ENCODE data around the gene FASN.

Gene FASN

DNA sequence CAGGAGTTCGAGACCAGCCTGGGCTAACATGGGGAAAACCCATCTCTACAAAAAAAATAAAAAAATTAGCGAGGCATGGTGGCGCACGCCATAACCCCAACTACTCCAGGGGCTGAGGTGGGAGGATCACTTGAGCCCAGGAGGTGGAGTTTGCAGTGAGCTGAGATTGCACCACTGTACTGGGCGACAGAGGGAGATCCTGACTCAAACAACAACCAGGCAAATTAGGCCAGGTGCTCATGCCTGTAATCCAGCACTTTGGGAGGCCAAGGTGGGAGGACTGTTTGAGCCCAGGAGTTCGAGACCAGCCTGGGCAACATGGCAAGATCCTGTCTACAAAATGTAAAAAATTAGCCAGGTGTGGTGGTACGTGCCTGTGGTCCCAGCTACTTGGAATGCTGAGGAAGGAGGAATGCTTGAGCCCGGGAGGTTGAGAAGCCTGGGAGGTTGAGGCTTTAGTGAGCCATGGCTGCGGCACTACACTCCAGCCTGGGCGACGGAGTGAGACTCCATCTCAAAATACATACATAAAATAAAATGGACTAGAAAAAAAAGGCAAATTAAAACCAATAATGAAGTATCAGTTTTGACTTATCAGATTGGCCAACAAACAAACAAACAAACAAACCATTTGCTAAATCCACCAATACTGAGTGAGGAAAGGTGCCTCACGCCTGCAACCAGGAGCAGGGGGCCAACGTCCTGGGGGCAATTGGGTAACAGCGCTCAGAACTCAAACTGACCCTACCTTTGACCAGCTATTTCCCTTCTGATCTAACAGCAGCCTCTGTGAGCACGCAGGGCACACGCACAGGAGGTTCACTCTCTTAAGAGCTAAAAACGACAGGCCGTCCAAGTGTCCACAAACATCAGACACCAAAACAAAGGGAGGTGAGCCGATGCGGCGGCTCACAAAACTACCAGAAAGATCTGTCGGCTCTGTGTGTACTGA is 19.4 kb upstream of the FASN start:
- no peak for DNase-seq

DNA sequence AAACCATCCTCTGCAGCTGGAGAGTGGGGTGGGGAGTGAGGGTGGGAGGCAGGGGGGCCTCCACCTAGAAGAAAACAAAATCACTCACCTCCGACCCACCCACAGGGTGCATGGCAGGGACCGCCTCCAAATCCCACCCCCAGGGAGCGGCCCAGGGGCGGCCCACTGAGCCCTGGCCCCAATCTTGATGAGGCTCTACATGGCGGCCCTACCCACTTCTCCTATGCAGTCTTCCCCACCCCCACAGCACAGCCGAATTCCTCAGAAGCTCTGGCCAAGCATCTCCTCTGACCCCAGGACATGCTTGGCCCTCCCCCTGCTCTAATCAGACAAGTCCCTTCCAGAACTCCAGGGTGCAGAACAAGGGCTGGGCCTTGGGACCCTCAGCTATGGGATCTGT is 18.2 kb upstream of the FASN start:
- DNase-seq: no peak

DNA sequence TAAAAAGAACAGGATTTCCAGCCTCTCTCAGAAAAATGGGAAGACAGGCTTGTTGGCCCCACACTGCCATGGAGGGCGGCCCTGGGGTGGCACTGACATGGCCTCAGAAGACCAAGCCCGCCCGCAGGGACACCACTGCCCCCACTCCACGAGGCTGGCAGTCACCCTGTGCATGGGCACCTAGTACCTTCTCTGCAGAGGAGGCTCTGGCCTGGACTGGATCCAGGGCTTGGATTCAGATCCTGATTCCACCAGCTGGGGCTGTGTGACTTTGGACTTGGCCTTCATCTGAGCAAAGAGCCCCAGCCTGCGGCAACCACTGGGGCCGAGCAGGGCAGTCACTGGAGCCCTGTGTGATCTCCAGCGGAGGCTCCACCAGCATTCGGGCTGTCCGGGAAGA is 16.8 kb upstream of the FASN start:
- DNase-seq: no peak

DNA sequence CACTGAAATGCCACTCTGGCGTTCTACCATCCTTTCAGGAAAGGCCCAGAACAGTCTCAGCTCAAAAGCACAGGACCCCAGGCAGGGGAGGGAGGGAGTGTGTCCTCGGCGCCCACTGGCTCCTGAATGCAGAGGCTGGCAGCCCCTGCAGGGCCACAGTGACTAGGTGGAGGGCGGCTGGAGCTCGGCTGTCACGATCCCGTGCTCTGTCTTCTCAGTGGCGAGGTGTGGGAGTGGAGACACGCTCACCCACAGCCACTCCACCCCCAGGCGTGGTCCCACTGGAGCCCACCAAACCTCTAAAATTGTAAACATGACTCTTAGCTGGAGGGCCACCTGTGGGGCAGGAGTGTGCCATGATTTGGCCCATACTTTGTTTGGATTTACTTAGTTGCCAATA is 16.4 kb upstream of the FASN start:
- no peak for DNase-seq

DNA sequence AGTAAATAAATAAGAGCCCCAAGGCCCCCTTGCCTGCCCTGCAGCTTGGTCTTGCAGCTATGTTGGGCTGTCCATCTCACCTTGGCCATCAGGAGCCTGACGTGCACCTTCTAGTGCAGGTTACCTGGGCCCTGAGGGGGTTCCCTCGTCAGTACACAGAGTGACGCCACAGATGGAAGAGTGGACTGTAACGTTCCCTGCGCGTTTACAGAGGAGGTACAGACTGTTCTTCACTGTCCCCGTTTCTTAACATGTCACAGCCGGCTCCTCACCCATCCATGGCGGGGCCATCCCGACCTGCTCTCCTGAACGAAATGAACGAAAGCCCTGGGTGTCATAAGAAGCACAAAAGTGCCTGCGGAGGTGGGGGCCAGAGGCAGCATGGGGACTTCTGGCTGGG is 15.9 kb upstream of the FASN start:
- DNase-seq: no peak

DNA sequence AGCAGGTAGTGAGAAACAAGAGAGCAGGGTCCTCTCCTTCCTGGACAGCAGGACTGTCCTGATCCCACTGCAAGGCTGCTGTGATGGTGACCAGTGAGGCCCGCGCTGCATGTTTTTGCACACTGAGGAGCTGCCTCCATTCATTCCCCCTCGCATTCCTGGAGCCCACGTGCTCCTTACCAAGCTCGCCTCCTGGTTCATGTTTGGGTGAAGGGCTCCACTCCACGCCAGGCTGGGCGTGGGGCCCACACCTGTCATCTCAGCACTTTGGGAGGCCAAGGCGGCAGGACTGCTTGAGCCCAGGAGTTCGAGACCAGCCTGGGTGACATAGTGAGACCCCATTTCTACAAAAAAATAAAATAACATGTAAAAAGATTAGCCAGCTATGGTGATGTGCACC is 15.4 kb upstream of the FASN start:
- no peak for DNase-seq

DNA sequence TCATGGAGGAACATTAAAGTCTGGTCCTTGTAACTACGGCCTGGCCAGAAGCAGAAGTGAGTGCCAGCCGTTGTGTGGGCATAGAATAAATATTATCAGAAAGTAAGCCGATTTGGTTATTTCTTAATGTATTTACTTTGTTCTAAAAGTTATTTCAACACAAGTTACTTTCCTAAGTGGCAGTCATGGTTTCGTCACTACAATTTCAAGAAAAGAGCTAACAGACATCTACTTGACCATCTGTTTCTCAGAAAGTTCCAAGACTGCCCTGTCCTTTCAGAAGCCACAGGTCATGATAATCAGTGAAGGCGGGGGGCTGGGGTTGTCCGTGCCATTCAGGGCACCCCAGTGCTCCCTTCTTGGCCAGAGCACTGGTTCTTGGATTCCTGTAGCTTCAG is 14.9 kb upstream of the FASN start:
- DNase-seq: no peak

DNA sequence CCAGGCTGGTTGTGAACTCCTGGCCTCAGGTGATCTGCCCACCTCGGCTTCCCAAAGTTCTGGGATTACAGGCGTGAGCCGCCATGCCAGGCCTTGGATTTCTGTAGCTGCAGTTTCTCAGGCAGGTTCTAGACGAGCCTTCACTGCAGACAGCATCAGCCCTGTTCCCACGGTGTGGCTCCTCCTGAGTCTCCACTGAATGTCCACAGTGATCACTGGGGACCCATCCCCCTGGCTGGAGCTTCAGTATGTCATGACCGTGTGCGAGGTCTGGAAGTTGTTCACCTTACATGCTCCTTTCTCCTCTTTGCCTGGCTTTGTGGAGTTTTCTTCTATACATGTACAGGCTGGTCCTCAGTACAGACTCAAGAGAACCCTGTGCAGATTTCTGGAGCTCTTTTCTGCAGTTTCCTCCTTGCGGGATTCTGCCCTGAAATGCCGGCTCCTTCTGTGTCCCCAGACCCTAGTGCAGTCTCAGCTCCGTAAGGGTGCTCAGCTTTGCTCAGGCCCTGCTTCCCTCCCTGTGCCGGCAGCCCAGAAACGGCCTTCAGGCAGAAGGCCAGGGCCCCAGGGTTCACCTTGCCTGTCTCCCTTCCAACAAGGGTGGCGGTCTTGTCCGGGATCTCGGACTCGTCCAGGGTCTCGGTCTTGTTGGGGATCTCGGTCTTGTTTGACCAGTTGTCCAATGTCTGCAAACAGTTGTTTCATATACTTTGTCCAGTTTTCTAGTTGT is 14.3 kb upstream of the FASN start:
- no peak for DNase-seq

DNA sequence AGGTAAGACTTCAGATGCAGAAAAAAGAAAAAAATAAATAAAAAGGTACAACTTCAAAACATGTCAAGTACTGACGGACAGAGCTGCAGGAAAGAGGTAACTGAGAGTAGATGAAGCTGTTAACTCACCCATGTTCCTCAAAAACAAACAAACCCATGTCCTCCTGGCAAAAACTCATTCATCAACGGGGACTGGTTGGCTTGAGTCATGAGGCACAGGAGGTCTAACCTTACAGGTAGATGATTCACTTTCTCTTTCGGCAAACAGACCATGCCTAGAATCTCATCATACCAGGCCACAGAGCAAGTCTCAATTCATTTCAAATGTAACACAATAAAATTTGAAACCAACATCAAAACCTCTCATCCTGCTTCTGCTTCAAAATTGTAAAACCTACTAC is 12.3 kb upstream of the FASN start:
- DNase-seq: no peak

DNA sequence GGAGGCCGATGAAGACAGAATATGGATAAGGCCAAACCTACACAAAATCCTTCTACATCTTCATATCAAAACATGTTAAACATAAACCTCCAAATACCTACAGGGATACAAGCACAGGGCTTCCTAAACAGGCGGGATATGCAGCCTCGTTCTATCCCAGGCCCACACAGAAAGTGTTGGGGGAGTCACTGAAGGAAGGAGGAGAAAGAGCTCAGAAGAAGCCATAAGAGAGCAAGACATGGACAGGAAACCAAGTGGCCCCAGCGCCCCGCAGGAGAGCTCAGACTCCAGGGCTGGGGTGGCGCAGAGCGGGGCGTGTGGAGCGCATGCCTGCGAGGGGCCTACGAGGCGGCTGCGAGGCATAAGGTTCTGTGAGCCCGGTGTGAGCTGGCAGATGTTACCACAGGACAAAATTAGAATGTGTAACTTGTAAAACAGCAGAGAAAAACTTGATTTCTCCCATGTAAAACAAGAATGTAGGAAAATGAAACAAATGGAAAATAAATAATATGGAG is 11.0 kb upstream of the FASN start:
- DNase-seq: no peak

DNA sequence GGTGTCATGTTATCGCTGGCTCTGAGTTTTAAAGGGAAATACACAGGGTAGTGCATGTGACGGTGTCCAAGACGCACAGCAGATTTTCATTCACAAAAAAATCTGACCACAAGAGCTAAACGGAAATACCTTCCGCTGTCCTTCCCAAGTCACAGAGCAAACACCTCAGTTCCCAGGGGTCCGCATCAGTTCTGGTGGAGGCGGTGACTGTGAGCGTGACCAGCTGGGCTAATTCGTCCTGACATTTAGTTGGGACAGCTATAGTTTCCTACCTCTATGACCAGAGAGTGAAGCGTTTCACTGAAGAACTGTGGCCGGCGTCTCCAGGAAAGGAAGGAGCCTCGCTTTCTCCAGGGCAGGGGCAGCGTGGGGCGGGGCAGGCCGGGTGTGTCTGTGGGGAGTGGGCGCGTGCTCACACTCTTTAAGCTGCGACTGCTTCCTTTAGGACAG is 10.5 kb upstream of the FASN start:
- DNase-seq: no peak

DNA sequence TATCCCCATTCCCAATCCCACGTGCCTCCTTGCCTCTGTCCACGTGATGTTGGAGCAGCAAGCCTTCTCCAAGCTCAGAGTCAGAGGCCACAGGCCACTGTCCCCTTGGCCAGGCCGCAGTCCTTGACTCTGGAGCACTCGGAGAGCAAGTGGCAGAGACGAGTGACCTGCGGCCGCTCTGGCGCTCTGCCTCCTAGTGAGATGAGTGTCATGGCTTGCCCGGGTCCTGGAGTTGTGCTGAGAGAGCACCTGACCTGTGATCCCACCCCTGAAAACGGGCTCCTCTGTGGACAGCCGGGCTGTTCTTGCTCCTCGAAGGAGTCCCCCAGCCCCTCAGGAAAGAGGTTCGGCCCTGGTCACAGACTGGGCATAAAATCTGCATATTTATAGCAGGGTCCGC is 10.0 kb upstream of the FASN start:
- DNase-seq: no peak

DNA sequence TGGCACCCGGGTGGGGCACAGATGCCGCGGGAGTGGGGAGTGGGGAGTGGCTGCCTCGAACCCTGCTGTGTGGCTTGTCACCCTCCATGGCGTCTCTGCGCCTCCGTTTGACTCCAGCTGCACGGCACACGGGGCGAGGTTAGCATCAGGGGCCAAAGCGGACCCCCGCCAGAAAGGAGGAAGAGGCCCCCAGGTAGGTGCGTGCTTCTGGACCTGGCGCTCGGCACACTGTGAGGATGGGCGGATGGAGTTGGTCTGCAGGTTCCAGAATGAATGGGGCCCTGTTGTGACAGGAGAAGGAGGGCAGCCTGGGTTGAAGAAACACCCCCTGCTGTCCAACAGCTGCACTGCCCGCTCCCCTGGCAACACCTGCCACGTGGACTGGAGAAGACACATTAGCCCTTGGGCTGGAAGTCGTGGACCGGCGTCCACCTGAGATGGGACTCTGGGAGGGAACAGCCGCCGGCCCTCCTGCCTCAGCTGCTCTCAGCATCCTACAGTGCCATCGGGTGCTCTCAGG is 9.4 kb upstream of the FASN start:
- no peak for DNase-seq

DNA sequence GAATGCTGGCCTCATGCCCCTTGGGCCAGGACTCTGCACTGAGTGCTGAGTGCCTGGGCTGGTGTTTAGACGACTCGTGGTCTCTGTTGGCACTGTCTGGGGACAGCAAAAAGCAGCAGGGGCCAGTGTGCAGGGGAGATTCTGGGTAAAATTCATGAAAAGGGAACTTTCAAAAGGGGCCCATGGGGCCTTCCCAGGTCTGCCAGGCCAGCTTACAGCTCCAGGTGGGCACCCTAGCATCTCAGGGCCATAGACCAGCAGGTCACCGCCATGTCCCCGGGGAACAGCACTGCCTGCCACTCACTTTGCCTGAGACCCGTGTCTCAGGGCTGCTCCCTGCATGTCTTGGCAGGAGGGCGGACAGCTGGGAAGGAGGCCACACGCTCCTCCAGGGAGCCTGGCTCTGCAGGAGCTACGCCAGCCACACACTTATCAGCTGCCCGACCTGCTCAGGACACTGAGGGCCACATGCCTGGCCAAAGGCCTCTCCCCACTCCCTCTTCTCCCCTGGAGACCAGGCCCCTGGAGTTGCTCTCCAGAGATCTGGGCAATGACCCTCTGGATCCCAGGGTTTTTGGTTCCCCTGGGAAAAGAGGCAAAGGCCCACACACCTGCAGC is 8.8 kb upstream of the FASN start:
- DNase-seq: no peak

DNA sequence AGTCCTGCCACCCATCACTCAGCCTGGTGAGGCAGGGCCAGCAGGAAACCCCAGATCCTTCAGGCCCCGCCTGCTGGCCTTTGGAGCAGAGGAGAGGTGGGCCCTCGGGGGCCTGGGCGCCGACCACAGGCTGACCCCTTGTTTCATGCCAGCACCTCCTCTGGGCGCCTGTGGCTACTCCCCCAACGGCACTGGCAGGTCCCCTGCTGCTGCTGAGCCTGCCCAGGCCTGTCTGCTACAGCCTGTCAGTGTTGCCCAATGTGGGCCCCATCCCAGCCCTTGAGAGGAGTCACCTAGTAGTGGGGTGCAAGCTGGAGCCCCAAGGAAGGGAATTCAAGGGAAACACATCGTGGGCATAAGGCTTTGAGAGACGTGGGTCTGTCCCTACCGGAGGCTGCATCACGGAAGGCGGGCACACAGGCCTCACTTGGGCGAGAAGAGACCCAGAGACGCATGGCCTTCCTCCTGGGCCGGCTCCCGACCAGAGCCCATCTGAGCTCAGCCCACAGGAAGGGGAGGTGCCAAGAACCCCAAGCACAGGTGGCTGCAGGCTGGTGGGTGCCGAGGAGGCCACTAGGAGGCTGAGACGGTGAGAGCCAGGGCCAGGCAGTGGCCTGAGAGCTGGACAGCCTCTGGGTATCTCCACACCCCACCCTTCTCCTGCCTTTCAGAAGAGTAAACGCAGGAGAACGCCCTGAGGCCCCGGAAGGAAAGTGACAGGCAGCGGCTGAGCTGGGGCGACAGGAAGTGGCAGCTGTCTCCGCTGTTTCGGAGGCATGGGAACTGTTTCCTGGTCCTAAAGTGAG is 8.0 kb upstream of the FASN start:
- peak; percentile 64 for DNase-seq

DNA sequence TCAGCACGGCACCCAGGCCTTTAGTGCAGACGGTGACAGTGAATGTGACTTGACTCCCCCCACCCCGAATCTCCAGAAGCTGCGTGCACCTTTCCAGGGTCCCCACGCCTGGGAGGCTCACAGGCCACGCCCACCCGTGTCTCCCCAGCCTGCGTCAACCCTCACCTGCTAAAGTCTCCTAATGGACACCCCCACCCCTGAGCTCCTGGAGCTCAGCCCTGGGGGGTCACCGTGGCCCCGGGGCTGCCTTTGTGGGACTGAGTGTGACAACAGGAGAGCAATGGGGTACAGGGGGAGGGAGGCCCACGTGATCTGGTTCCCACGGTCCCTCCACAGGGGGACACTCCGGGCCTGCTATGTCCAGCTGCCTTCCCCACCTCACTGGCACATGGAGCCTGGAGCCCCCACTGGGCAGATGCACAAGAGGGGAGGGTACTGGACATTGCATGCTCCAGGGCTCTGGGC is 7.4 kb upstream of the FASN start:
- no peak for DNase-seq

DNA sequence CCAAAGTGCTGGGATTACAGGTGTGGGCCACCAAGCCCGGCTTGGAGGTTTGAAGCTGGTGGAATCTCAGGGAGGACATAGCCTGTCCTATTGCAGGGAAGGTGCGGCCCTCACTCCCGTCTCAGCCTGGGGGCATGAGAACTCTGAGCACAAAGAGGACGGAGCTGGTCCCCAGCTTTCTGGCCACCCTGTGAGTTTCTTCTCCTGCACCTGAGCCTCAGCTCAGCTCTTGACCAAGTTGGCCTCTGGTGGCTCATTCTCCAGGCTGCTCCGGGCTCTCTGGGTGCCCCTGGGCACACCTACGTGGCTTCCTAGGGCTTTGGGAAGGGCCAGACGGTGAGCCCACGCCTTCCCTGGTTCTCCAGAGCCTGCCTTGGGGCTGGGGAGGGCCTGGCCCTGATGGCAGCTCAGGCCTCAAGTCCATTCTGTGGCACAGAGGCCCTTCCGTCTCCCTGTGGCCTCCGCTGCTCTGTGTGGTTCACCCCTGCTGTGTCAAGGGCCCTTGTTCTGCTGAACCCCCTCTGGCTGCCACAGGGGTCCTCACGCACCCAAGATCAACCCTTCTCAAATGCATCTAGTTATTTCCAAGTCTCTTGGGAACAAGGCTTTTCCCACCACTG is 6.9 kb upstream of the FASN start:
- DNase-seq: no peak

DNA sequence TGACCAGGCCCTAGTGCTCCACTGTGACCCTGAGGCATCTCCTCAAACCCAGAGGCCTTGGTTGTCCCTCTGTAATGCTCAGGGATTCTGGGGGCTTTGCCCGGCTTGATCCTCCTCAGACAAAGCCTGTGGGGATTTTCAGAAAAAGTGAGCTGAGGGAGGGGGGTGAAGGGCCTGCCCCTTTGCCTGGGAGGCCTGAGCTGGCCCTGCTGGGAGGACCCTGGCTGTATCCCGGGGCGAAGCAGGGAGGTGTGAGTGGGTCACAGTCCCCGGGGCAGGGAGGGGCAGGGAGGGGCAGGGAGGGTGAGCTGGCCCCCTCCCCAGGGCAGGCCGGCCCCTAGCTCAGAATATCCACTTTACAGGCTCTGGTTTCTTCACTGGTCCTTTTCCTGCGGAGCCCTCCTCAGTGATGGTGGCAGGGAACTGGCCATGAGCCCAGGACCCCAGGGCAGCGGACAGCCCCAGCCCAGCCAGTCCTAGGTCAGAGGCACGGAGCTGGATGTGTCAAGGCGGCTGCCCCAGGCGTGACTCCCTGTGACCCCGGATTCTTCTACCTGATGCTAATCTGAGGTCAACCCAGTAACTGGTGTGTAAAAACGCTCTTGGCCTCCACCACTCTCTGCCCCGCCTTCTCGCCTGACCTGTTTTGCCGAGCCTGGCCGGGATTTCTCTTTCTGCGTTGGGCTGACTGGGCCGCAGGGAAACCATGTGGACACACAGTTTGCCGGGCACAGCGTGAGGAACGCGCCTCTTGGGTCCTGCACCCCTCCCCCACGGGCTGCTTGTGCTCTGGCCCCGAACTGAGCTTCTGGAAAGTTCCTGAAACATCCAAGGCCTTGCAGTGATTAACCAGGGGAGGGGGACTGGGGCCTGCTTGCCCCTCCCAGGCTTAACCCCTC is 5.8 kb upstream of the FASN start:
- DNase-seq: no peak

DNA sequence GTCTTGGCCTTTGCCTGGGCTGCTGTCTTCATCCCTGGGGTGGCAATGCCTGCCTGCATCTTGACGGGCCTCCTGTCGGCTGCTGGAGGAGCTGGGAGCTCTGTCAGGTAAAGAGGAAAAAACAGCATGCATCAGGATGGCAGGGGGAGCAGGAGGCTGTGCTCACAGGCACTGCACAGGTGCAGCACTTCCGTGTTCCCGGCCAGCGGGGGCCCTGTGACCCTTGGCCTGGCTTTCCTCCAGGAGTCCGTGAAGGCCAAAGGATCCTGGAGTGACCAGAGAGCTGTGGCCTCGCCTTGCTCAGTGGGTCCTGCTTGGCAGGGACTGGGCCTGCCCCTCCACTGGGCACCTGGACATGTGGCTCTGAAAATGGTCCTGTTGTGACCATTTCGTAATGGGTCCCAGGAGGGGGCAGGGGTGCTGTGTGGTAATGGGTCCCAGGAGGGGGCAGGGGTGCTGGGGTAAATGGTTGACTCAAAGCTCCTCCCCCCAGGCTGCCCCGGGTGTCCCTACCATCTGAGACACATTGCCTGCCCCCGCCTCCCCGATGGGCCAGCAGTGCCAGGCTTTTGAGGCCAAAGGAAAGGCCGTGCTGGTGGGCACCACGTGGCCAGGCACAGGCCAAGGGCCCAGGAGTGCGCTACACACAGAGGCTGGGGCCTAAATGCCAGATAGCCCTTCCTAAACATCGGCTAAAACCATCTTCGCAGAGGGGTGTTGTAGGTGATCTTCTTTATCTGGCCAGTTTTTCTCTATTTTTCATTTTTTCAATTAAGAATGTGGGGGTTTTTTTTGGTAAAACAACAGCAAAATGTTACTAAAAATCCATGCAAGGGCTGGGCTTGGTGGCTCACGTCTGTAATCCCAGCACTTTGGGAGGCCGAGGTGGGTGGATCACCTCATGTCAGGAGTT is 4.0 kb upstream of the FASN start:
- DNase-seq: no peak

DNA sequence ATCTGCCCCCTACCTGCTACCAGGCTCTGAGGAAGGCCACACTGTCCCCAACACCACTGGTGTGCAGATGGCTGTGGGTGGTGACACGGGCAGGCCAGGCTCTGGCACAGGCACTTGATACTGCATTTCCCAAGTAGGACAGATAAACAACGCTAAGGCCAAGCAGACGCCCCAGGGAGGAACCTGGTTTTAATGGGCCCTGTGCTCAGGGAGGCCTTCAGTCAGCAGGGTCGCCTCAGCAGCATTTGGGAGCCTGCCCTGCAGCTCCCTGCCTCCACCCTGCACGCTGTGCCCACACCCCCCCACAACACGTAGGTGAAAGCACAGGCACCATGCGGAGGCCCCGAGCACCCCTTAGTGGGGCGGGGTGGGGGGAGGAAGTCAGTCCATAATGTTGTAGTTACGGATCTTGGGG is 3.3 kb upstream of the FASN start:
- DNase-seq: no peak

Measured in NCI-H1694 treated with DMSO at 0.1 percent for 48 hours (cell line).